Gastrocnemius medialis (tissue), 4 donors: ENCODE results near the gene PTPRF. TPM values are rescaled to one million over a fixed set of nuclear protein-coding genes. Genes with fewer than 3 reads are reported as not detected.

Experiments used
- ATAC-seq, 2 donors: fragments of 150-250 bp; one replicate each; pipeline ENCODE4 v1.9.1; 2016
- DNase-seq, 2 donors: peaks; one replicate each; pipeline ENCODE4 v3.0.0-alpha.2; 2019
- H3K27ac ChIP-seq, 4 donors: fragments of 200-600 bp; sonication (generic); 1 replicate in 1 of 4; 2 replicates in 3 of 4; pipeline ENCODE4 v1.5.1; 2016 to 2018; ENCODE audit warnings: mild to moderate bottlenecking in 2 of 4, moderate library complexity in 1 of 4
- H3K27me3 ChIP-seq, 3 donors: fragments of 200-600 bp; sonication (generic) in 2 of 3; 1 replicate in 1 of 3; 2 replicates in 2 of 3; pipeline versions ENCODE4 v1.5.1 to v1.6.0; 2016 to 2019; ENCODE audit warnings: mild to moderate bottlenecking in 1 of 3, moderate library complexity in 1 of 3
- H3K36me3 ChIP-seq, 2 donors: fragments of 200-600 bp; sonication (generic) in 1 of 2; one replicate each; pipeline ENCODE4 v1.5.1; 2017 to 2018
- H3K4me1 ChIP-seq, 2 donors: fragments of 200-600 bp; sonication (generic) in 1 of 2; one replicate each; pipeline ENCODE4 v1.5.1; 2016 to 2017; ENCODE audit warnings: mild to moderate bottlenecking in 2 of 2
- H3K4me3 ChIP-seq, 4 donors: fragments of 200-600 bp; sonication (generic) in 3 of 4; 1 replicate in 1 of 4; 2 replicates in 3 of 4; pipeline ENCODE4 v1.5.1; 2016 to 2019; ENCODE audit warnings: mild to moderate bottlenecking in 2 of 4
- H3K9me3 ChIP-seq, 3 donors: fragments of 200-600 bp; sonication (generic) in 2 of 3; 1 replicate in 1 of 3; 2 replicates in 2 of 3; pipeline ENCODE4 v1.5.1; 2016 to 2019
- CTCF ChIP-seq, 5 experiments: fragments of 450-650 bp in 3 of 5; fragments of 200-600 bp in 2 of 5; sonication (generic) in 2 of 5; IDR thresholded peaks in 4 of 5; conservative IDR thresholded peaks in 1 of 5; 1 replicate in 4 of 5; 2 replicates in 1 of 5; pipeline ENCODE4 v1.5.1; 2016 to 2019; ENCODE audit warnings: antibody characterized with exemption in 5 of 5, mild to moderate bottlenecking in 3 of 5, moderate library complexity in 3 of 5
- POLR2A ChIP-seq, 2 donors: fragments of 450-650 bp; IDR thresholded peaks; one replicate each; pipeline ENCODE4 v1.6.1; 2017; ENCODE audit warnings: antibody characterized with exemption in 2 of 2, mild to moderate bottlenecking in 2 of 2, moderate library complexity in 2 of 2
- in situ Hi-C, 4 donors: fragments of 200-750 bp; cut with MboI; loops; one replicate each; pipeline versions ENCODE4 v1.15.0 to v1.8.0; 2017; ENCODE audit warnings: low sequenced_read_pairs in 4 of 4
- intact Hi-C: fragments of 100-400 bp; cut with DNase I; formaldehyde crosslinking; loops from one replicate; pipeline ENCODE4 v1.15.1; 2023; ENCODE audit warnings: low total_unique reads
- total RNA-seq, 4 donors: library from RNA; depleted of rRNA; stranded (reverse); fragments of >200 nt; gene quantifications; one replicate each; pipeline versions ENCODE4 v1.1.0 to v1.2.3, GENCODE V29; 2016

Gene PTPRF
- total RNA-seq, 4 donors from 2014 or later = 1.8 to 2.6 (median 2.5) TPM

GRCh38 chr1:43597721-43598120 lies 67.0 kb downstream of the PTPRF start:
- no peaks in the 10 kb centered on the region for H3K36me3 ChIP-seq
- no peak for TF ChIP-seq CTCF (IDR thresholded peaks at IDR 0.05 in 4 of 5, conservative IDR thresholded peaks at IDR 0.05 in 1 of 5)

GRCh38 chr1:43598622-43599021 lies 67.9 kb downstream of the PTPRF start:
- no peak for TF ChIP-seq POLR2A (IDR thresholded peaks at IDR 0.05)
- TF ChIP-seq CTCF (IDR thresholded peaks at IDR 0.05 in 4 of 5, conservative IDR thresholded peaks at IDR 0.05 in 1 of 5) = no peak
- in situ Hi-C loops (no loop called here), intact Hi-C loops (no loop called here)
- Histone ChIP-seq H3K27me3 (no peaks in the 10 kb centered on the region), H3K4me1 (no peaks in the 10 kb centered on the region), H3K36me3 (no peaks in the 10 kb centered on the region), H3K9me3 (no peaks in the 10 kb centered on the region), H3K27ac (no peak overlapping the region), H3K4me3 (no peak overlapping the region)
- ATAC-seq (no peak), DNase-seq (no peak)

More at GRCh38 chr1:43597721-43598120, 67.0 kb downstream of the PTPRF start:
- in situ Hi-C loops (no loop called here), intact Hi-C loops (no loop called here)
- Histone ChIP-seq H3K4me3 (no peak overlapping the region), H3K9me3 (no peaks in the 10 kb centered on the region), H3K4me1 (no peaks in the 10 kb centered on the region), H3K27ac (no peak overlapping the region), H3K27me3 (no peaks in the 10 kb centered on the region)
- DNase-seq (no peak), ATAC-seq (no peak)

GRCh38 chr1:43600033-43601020 lies 69.6 kb downstream of the PTPRF start:
- H3K27me3 ChIP-seq = no peaks in the 10 kb centered on the region
- no peak overlapping the region for H3K4me3 ChIP-seq
- in situ Hi-C loops (no loop called here), intact Hi-C loops (no loop called here)
- H3K36me3 ChIP-seq = no peaks in the 10 kb centered on the region
- TF ChIP-seq POLR2A (IDR thresholded peaks at IDR 0.05) (no peak), CTCF (IDR thresholded peaks at IDR 0.05 in 4 of 5, conservative IDR thresholded peaks at IDR 0.05 in 1 of 5) (no peak)
- DNase-seq = no peak
- no peak overlapping the region for H3K27ac ChIP-seq
- no peaks in the 10 kb centered on the region for H3K4me1 ChIP-seq
- ATAC-seq = no peak
- H3K9me3 ChIP-seq = no peaks in the 10 kb centered on the region

GRCh38 chr1:43602990-43603389 lies 72.3 kb downstream of the PTPRF start:
- H3K4me1 ChIP-seq = no peaks in the 10 kb centered on the region
- intact Hi-C loops (no loop called here), in situ Hi-C loops (no loop called here)
- H3K27me3 ChIP-seq = no peaks in the 10 kb centered on the region
- TF ChIP-seq CTCF (IDR thresholded peaks at IDR 0.05 in 4 of 5, conservative IDR thresholded peaks at IDR 0.05 in 1 of 5) = no peak
- no peak for DNase-seq
- H3K27ac ChIP-seq = no peak overlapping the region
- no peaks in the 10 kb centered on the region for H3K9me3 ChIP-seq
- ATAC-seq = no peak
- no peaks in the 10 kb centered on the region for H3K36me3 ChIP-seq
- H3K4me3 ChIP-seq = no peak overlapping the region
